Small intestine (tissue), 7 donors: ENCODE measurements around the gene BIN2. TPM values are rescaled to one million over a fixed set of nuclear protein-coding genes. Genes with fewer than 3 reads are reported as not detected.

Experiments
- DNase-seq, 2 donors: peaks; one replicate each; pipeline versions ENCODE4 v3.0.0 to v3.0.0-alpha.2; 2013
- FAIRE-seq: peaks from 2 replicates; lab custom pipeline; 2012; peaks lifted over from hg19 to GRCh38; lab: Jason Lieb, UNC
- H3K27ac ChIP-seq, 3 donors: one replicate each; pipeline ENCODE4 v1.5.1; 2013; ENCODE audit warnings: low read length in 2 of 3, mild to moderate bottlenecking in 2 of 3, control low read depth in 1 of 3, inconsistent platforms in 1 of 3, low read depth in 1 of 3, moderate library complexity in 1 of 3
- H3K27me3 ChIP-seq, 3 donors: one replicate each; pipeline ENCODE4 v1.6.1; 2013; ENCODE audit warnings: low read length in 3 of 3, inconsistent platforms in 1 of 3; ENCODE audit not compliant: control insufficient read depth in 3 of 3, insufficient read depth in 3 of 3
- H3K36me3 ChIP-seq, 3 donors: one replicate each; pipeline ENCODE4 v1.6.1; 2013; ENCODE audit warnings: low read length in 3 of 3, inconsistent platforms in 1 of 3, low read depth in 1 of 3, mild to moderate bottlenecking in 1 of 3, moderate library complexity in 1 of 3; ENCODE audit not compliant: control insufficient read depth in 3 of 3, insufficient read depth in 2 of 3
- H3K4me1 ChIP-seq, 3 donors: one replicate each; pipeline ENCODE4 v1.6.1; 2013; ENCODE audit warnings: low read length in 2 of 3, inconsistent platforms in 1 of 3, low read depth in 1 of 3, mild to moderate bottlenecking in 1 of 3, moderate library complexity in 1 of 3; ENCODE audit not compliant: control insufficient read depth in 3 of 3, insufficient read depth in 2 of 3
- H3K4me3 ChIP-seq, 3 donors: one replicate each; pipeline ENCODE4 v1.5.1; 2013; ENCODE audit warnings: low read length in 3 of 3, control low read depth in 1 of 3, inconsistent platforms in 1 of 3, low read depth in 1 of 3, mild to moderate bottlenecking in 1 of 3, moderate library complexity in 1 of 3
- H3K9me3 ChIP-seq, 2 donors: one replicate each; pipeline ENCODE4 v1.6.1; 2013; ENCODE audit warnings: low read depth in 1 of 2, low read length in 1 of 2; ENCODE audit not compliant: control insufficient read depth in 2 of 2, insufficient read depth in 1 of 2
- WGBS, 3 donors: extraction: QIAGEN DNeasy Blood & Tissue Kit; methylation state at CpG; one replicate each; pipeline ENCODE4 v1.1.7; 2013; 5-methylcytosine and 5-hydroxymethylcytosine counted together
- polyA plus RNA-seq, 4 donors: library from polyadenylated mRNA; stranded (reverse) in 3 of 4; unstranded in 1 of 4; fragments of 200-250 nt in 3 of 4; fragments of 120-200 nt in 1 of 4; gene quantifications; one replicate each; pipeline versions ENCODE4 v1.2.1 to v1.2.3, GENCODE V29; 2013
- donor health status: healthy with polysubstance abuse.
- donor health status: control.
- donor health status: control.
- donor health status: Bipolar disorder and iron deficiency.
- donor health status: healthy.

Gene BIN2
- polyA plus RNA-seq, 4 donors = 1.6 to 6.1 (median 4.0) TPM

DNA sequence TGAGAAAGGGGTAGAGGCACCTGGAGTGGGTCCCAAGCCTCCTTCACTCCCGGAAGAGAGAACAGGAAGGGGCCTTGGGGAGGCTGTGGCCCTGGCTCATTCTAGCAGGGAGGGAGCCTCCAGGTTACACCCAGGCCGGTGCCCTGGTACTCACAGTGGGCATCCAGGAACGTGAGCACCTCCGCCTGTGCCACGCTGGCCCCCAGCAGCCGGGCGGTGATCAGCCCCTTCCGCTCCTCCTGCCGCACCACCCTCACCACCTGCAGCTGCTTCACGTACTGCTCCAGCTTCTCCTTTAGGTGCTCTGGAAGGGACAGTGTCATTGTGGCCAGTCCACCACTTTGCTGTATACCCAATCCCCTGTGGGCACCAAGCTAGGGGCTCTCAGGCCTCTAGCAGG, 41.3 kb upstream of the BIN2 start:
- no peak for DNase-seq
- no peaks in the 10 kb centered on the region for H3K9me3 ChIP-seq
- H3K27me3 ChIP-seq = no peaks in the 10 kb centered on the region
- H3K36me3 ChIP-seq = peaks cover 0 to 71% (median 8%) of the 10 kb centered on the region in 3 donors
- H3K27ac ChIP-seq = no peak overlapping the region
- no peak overlapping the region for H3K4me3 ChIP-seq
- WGBS, 3 donors = 93 to 96% (median 94%) methylated on average over 9 to 10 of the region's 10 CpGs
- no peak for FAIRE-seq
- H3K4me1 ChIP-seq = peaks cover 0 to 30% (median 2%) of the 10 kb centered on the region in 3 donors

DNA sequence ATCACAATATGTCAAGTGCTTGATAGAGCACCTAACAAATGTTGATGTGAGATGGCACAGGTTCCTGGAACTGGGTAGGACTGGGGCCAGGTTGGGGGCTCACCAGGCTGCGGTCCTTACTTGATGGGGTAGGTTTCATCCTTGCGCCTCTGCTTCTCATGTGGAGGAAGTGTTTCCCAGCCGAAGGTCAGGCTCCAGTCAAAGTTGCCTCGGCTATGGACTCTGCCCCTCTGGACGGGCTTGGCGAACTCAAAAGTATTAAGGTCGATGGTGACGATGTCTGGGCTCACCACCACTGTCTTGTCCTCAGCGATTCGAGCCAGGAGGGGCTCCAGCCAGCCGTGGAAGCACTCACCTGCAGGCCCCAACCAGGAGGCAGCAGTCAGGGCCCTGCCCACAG, 40.0 kb upstream of the BIN2 start:
- Histone ChIP-seq H3K27ac (peak overlapping the region in 2 of 3 donors; percentile 27 to 42), H3K36me3 (peaks cover 0 to 73% (median 16%) of the 10 kb centered on the region in 3 donors), H3K9me3 (no peaks in the 10 kb centered on the region), H3K4me3 (no peak overlapping the region), H3K4me1 (peaks cover 0 to 29% (median 0%) of the 10 kb centered on the region in 3 donors), H3K27me3 (no peaks in the 10 kb centered on the region)
- DNase-seq = peak; percentile 52 to 69
- WGBS, 3 donors = 33 to 67% (median 57%) methylated on average over 11 of the region's 11 CpGs
- FAIRE-seq = no peak

DNA sequence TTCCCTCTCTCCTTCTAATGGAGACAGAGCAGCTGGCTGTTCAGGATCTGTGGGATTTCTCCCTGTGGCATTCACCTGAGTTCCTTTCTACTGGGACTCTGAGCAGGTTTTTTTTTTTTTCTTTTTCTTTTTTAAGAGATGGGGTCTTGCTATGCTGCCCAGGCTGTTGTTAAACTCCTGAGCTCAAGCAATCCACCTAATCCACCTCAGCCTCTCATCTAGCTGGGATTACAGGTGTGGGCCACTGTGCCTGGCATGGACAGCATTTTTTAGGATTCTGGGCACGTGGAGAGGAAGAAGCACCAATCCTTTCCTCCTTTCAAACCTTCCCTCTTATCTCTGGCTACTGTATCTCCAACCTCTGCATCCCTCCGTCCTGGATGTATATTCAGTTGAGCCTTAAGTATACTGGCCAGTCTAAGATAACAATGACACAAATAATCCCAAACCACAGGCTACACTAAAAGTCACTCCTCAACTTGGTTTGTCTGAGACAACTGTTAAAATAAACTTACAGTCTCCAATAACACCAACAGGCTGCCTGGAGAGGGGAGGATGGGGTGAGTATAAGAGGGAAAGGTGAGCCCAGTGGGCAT, 38.9 kb upstream of the BIN2 start:
- 81 to 90% (median 83%) methylated on average over 2 of the region's 2 CpGs for WGBS, 3 donors
- Histone ChIP-seq H3K27ac (no peak overlapping the region), H3K36me3 (peaks cover 0 to 79% (median 20%) of the 10 kb centered on the region in 3 donors), H3K4me3 (no peak overlapping the region), H3K27me3 (no peaks in the 10 kb centered on the region), H3K4me1 (peaks cover 0 to 23% (median 0%) of the 10 kb centered on the region in 3 donors), H3K9me3 (no peaks in the 10 kb centered on the region)
- DNase-seq (no peak), FAIRE-seq (no peak)

DNA sequence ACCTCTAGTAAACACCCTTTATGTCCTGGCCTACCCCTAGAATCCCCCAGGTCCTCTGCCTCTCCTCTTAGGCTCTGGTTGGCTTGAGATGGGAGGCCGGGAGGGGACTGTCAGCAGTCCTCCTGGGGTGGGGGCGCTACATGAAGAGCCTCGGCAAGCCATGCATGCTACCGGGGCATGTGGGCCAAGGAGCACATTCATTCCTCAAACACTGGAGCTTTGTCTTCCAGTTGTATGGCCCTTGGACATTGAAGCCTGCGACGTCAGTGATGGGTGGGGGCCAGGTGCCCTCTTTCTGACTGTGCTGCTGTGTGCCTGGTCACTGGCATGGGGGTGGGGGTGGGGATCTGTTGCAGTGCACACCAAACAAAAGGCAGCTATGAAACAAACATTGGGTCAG, 38.3 kb upstream of the BIN2 start:
- Histone ChIP-seq H3K4me1 (peaks cover 0 to 23% (median 0%) of the 10 kb centered on the region in 3 donors), H3K36me3 (peaks cover 0 to 79% (median 23%) of the 10 kb centered on the region in 3 donors), H3K4me3 (no peak overlapping the region), H3K27ac (no peak overlapping the region), H3K9me3 (no peaks in the 10 kb centered on the region), H3K27me3 (no peaks in the 10 kb centered on the region)
- DNase-seq (peak; percentile 40 to 65), FAIRE-seq (no peak)
- WGBS, 3 donors = 34 to 68% (median 57%) methylated on average over 6 of the region's 6 CpGs

DNA sequence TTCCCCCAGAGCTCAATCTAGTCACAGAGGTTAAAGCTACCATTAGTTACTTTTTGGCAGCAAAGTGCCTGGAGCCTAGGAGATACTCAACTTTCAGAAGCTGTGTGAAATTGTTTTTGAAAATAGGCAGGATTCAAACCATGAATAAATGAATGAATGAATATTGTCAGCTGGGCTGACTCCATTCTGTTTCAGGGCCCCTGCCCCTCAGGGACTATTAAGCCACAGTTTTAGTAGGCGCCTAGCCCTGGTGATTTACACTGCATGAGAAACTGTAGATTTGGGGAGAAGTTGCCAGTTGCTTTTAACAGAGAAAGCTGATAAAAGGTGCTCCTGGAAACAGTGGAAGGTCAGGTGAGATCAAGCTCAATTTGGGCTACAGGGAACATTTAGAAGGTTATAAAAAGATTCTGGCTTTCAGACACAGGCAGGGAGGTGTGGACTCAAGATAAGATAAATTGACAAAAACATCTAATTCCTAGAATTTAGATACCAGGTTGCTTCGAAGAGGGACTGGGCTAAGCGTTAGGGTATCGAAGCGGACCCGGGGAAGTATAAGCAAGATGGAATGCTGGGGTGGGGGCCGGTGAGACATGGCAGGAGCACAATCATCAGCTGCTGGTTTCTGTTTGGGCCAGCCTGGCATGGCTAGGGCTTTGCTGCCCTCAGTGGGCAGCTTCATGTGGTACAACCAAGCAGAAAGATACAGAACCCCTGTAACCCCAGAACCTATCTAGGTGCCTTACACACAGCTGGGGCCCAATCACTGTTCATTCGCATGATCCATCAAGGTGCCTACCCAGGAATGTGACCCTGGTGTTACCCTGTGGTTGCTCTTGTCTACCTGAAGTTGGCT, 37.4 kb upstream of the BIN2 start:
- Histone ChIP-seq H3K27me3 (no peaks in the 10 kb centered on the region), H3K4me3 (no peak overlapping the region), H3K36me3 (peaks cover 0 to 82% (median 26%) of the 10 kb centered on the region in 3 donors), H3K9me3 (no peaks in the 10 kb centered on the region), H3K4me1 (peaks cover 0 to 23% (median 0%) of the 10 kb centered on the region in 3 donors), H3K27ac (no peak overlapping the region)
- 67 to 77% (median 76%) methylated on average over 8 of the region's 8 CpGs for WGBS, 3 donors
- no peak for DNase-seq
- FAIRE-seq = no peak

DNA sequence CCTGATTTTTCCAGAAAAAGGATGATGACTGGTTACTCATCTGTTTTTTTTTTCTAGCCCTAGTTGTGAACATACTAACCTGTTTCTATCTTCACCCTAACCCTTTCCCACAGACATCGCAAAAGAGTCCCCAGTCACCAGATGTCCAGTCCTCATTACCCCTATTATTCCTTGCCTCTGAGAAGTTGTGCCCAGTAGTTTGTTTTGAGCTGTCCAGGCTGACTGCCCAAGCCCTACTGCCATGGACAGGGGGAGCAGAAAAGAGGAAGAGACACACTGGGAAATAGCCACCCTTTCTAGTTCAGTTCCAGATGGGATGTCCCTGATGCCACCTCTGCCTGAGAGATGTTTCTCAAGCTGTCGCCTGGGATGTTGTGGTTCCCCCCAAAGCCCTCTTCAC, 36.3 kb upstream of the BIN2 start:
- Histone ChIP-seq H3K9me3 (no peaks in the 10 kb centered on the region), H3K4me1 (peaks cover 0 to 23% (median 0%) of the 10 kb centered on the region in 3 donors), H3K36me3 (peaks cover 0 to 83% (median 27%) of the 10 kb centered on the region in 3 donors), H3K27ac (no peak overlapping the region), H3K4me3 (no peak overlapping the region), H3K27me3 (no peaks in the 10 kb centered on the region)
- no peak for FAIRE-seq
- DNase-seq = no peak
- 95 to 100% (median 97%) methylated on average over 2 of the region's 2 CpGs for WGBS, 3 donors

DNA sequence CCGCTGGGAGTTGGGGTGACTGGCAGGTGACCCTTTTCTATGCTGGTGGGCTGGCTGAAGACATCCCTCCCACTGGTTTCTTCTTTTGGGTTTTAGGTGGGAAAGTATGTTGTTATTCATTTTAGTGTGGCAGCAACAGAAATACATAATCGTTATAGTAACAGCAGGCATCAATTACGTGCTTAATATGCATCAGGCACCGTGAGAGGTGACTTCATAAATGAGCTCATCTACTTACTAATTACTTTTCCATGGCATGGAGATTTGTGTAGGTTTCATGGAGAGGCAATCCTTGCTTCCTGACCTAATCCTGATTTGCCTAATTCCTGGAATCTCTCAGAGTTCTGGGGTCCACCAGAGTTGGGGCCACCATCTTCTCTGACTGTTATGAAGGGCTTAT, 35.9 kb upstream of the BIN2 start:
- 93 to 95% (median 93%) methylated on average over 4 of the region's 4 CpGs for WGBS, 3 donors
- peaks cover 0 to 23% (median 0%) of the 10 kb centered on the region in 3 donors for H3K4me1 ChIP-seq
- DNase-seq (no peak), FAIRE-seq (no peak)
- no peaks in the 10 kb centered on the region for H3K27me3 ChIP-seq
- H3K27ac ChIP-seq = no peak overlapping the region
- H3K4me3 ChIP-seq = no peak overlapping the region
- peaks cover 0 to 80% (median 30%) of the 10 kb centered on the region in 3 donors for H3K36me3 ChIP-seq
- H3K9me3 ChIP-seq = no peaks in the 10 kb centered on the region

DNA sequence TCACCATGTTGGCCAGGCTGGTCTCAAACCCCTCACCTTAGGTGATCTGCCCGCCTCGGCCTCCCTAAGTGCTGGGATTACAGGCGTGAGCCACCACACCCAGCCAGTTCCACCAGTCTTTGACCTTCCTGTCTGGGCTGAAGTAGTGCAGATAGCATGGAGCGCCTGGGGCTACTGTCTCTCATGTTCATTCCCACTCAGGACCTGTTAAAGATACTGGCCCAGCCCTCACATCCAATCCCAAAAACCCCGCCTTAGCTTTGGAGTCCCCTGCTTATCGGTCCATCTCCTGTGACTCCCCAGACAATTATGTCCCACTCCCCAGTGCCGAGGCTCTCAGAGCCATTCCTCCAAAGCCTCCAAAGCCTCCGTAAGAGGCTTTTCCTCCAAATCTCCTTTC, 34.5 kb upstream of the BIN2 start:
- peaks cover 0 to 14% (median 0%) of the 10 kb centered on the region in 3 donors for H3K4me1 ChIP-seq
- no peak for DNase-seq
- peaks cover 2 to 82% (median 38%) of the 10 kb centered on the region in 3 donors for H3K36me3 ChIP-seq
- H3K9me3 ChIP-seq = no peaks in the 10 kb centered on the region
- no peak for FAIRE-seq
- no peak overlapping the region for H3K4me3 ChIP-seq
- no peaks in the 10 kb centered on the region for H3K27me3 ChIP-seq
- H3K27ac ChIP-seq = no peak overlapping the region
- 93 to 96% (median 94%) methylated on average over 8 of the region's 8 CpGs for WGBS, 3 donors
